ENCODE measurements around the gene ERCC6. TPM values are rescaled to one million over a fixed set of nuclear protein-coding genes. Genes with fewer than 3 reads are reported as not detected.

Gene ERCC6
- total RNA-seq, 1 donor from 2014 or later = 23.5 TPM

GRCh38 chr10:49568235-49568634, 29.3 kb upstream of the ERCC6 start:
- no peaks in the 10 kb centered on the region for H3K9me3 ChIP-seq
- H3K4me3 ChIP-seq = no peak overlapping the region
- H3K4me1 ChIP-seq = no peaks in the 10 kb centered on the region
- intact Hi-C loops (cut with DNase I) = no loop called here
- no peaks in the 10 kb centered on the region for H3K36me3 ChIP-seq
- ATAC-seq (no peak), DNase-seq (no peak)
- no peaks in the 10 kb centered on the region for H3K27me3 ChIP-seq (ENCODE audit: low read depth)
- no peak for TF ChIP-seq CTCF (IDR thresholded peaks at IDR 0.05)
- H3K27ac ChIP-seq = no peak overlapping the region

GRCh38 chr10:49567810-49568209, 28.9 kb upstream of the ERCC6 start:
- ATAC-seq (no peak), DNase-seq (no peak)
- no peaks in the 10 kb centered on the region for H3K9me3 ChIP-seq
- H3K4me3 ChIP-seq = no peak overlapping the region
- intact Hi-C loops (cut with DNase I) = no loop called here
- H3K4me1 ChIP-seq = no peaks in the 10 kb centered on the region
- no peak overlapping the region for H3K27ac ChIP-seq
- no peak for TF ChIP-seq CTCF (IDR thresholded peaks at IDR 0.05)
- peaks cover 3% of the 10 kb centered on the region for H3K27me3 ChIP-seq (ENCODE audit: low read depth)
- no peaks in the 10 kb centered on the region for H3K36me3 ChIP-seq

GRCh38 chr10:49564461-49565009, 25.6 kb upstream of the ERCC6 start:
- intact Hi-C loops (cut with DNase I) = no loop called here
- TF ChIP-seq CTCF (IDR thresholded peaks at IDR 0.05) = no peak
- DNase-seq (no peak), ATAC-seq (peak in 1 of 2 donors; percentile 35)
- Histone ChIP-seq H3K9me3 (no peaks in the 10 kb centered on the region), H3K27ac (no peak overlapping the region), H3K4me3 (no peak overlapping the region), H3K36me3 (no peaks in the 10 kb centered on the region), H3K4me1 (no peaks in the 10 kb centered on the region), H3K27me3 (ENCODE audit: low read depth) (peaks cover 14% of the 10 kb centered on the region)

GRCh38 chr10:49562893-49563292, 24.0 kb upstream of the ERCC6 start:
- ATAC-seq = no peak
- H3K4me3 ChIP-seq = no peak overlapping the region

GRCh38 chr10:49560526-49560925, 21.6 kb upstream of the ERCC6 start:
- DNase-seq (no peak), ATAC-seq (no peak)
- Histone ChIP-seq H3K4me1 (no peaks in the 10 kb centered on the region), H3K27me3 (ENCODE audit: low read depth) (peaks cover 14% of the 10 kb centered on the region), H3K27ac (no peak overlapping the region), H3K9me3 (no peaks in the 10 kb centered on the region), H3K36me3 (no peaks in the 10 kb centered on the region), H3K4me3 (no peak overlapping the region)
- intact Hi-C loops (cut with DNase I) = no loop called here
- TF ChIP-seq CTCF (IDR thresholded peaks at IDR 0.05) = no peak

More at GRCh38 chr10:49562893-49563292, 24.0 kb upstream of the ERCC6 start:
- H3K9me3 ChIP-seq = no peaks in the 10 kb centered on the region
- intact Hi-C loops (cut with DNase I) = no loop called here
- H3K27me3 ChIP-seq (ENCODE audit: low read depth) = peaks cover 14% of the 10 kb centered on the region
- H3K4me1 ChIP-seq = no peaks in the 10 kb centered on the region
- H3K27ac ChIP-seq = no peak overlapping the region
- DNase-seq = no peak
- TF ChIP-seq CTCF (IDR thresholded peaks at IDR 0.05) = no peak
- no peaks in the 10 kb centered on the region for H3K36me3 ChIP-seq

Measured in lower lobe of right lung (tissue), 2 donors.